Endothelial cell of umbilical vein (primary cell): ENCODE measurements around the gene ZPLD1. TPM values are rescaled to one million over a fixed set of nuclear protein-coding genes. Genes with fewer than 3 reads are reported as not detected.

Experiments used
- BruUV-seq: library from RNA; stranded (reverse); fragments of 400-500 nt; replicated peaks from 2 replicates; lab custom pipeline; 2021; lab: Mats Ljungman, UMichigan
- CTCF ChIA-PET: fragments of 300-600, 350-600 bp; sonication (Branson Sonifier 250); formaldehyde crosslinking; loops from one replicate; lab custom pipeline; 2021; ENCODE audit warnings: antibody characterized with exemption, inconsistent platforms; lab: Charles Lee
- POLR2A ChIA-PET: fragments of 300-600, 350-600 bp; sonication (Branson Sonifier 250); formaldehyde crosslinking; loops from one replicate; lab custom pipeline; 2021; ENCODE audit warnings: antibody characterized with exemption, inconsistent platforms; lab: Charles Lee
- DNase-seq: peaks from one replicate; pipeline ENCODE4 v3.0.0-alpha.2; 2011; ENCODE audit warnings: low read depth, low spot score
- FAIRE-seq: peaks from 2 replicates; lab custom pipeline; 2011; peaks lifted over from hg19 to GRCh38; lab: Jason Lieb, UNC
- H2AFZ ChIP-seq: 2 replicates; pipeline ENCODE4 v1.6.0; 2012; ENCODE audit warnings: low read depth, low read length, control low read depth, inconsistent platforms
- H3K27ac ChIP-seq: 2 replicates; pipeline ENCODE4 v1.5.1; 2011; ENCODE audit warnings: low read depth, mild to moderate bottlenecking, control low read depth, low read length, moderate library complexity; ENCODE audit not compliant: insufficient read depth
- H3K27me3 ChIP-seq, 2 experiments: 2 replicates each; pipeline versions ENCODE4 v1.6.0 to v1.6.1; 2011; ENCODE audit warnings: low read length in 2 of 2, mixed read lengths in 1 of 2; ENCODE audit not compliant: control insufficient read depth in 2 of 2, insufficient read depth in 2 of 2
- H3K36me3 ChIP-seq, 2 experiments: 2 replicates in 1 of 2; 3 replicates in 1 of 2; pipeline ENCODE4 v1.5.1; 2011; ENCODE audit warnings: low read length in 2 of 2, mild to moderate bottlenecking in 1 of 2, moderate library complexity in 1 of 2; ENCODE audit not compliant: control insufficient read depth in 2 of 2, insufficient read depth in 2 of 2; ENCODE audit errors: extremely low read depth in 1 of 2
- H3K4me1 ChIP-seq: 3 replicates; pipeline ENCODE4 v1.5.1; 2011; ENCODE audit warnings: mild to moderate bottlenecking, low read length; ENCODE audit not compliant: control insufficient read depth, insufficient read depth; ENCODE audit errors: extremely low read depth
- H3K4me2 ChIP-seq: 2 replicates; pipeline ENCODE4 v1.6.1; 2011; ENCODE audit warnings: low read length, control low read depth, mixed read lengths; ENCODE audit not compliant: insufficient read depth
- H3K4me3 ChIP-seq, 3 experiments: fragments of 200-600 bp in 1 of 3; sonication (generic), shearing (Covaris generic) in 1 of 3; replicated peaks in 1 of 3; 2 replicates each; pipeline ENCODE4 v1.5.1; 2011 to 2016; ENCODE audit warnings: control low read depth in 3 of 3, low read length in 3 of 3, mild to moderate bottlenecking in 2 of 3, inconsistent platforms in 1 of 3, low read depth in 1 of 3, moderate library complexity in 1 of 3; ENCODE audit not compliant: insufficient read depth in 1 of 3
- H3K79me2 ChIP-seq: 2 replicates; pipeline ENCODE4 v1.6.0; 2012; ENCODE audit warnings: low read length, inconsistent platforms; ENCODE audit not compliant: control insufficient read depth, insufficient read depth
- H3K9ac ChIP-seq: replicated peaks from 2 replicates; pipeline ENCODE3; 2011; ENCODE audit warnings: low read length, control low read depth; ENCODE audit not compliant: insufficient read depth; ENCODE audit errors: extremely low read depth
- H3K9me1 ChIP-seq: replicated peaks from 3 replicates; pipeline ENCODE4 v1.6.0; 2011; ENCODE audit warnings: mild to moderate bottlenecking, low read length; ENCODE audit not compliant: control insufficient read depth, insufficient read depth; ENCODE audit errors: extremely low read depth
- H3K9me3 ChIP-seq: replicated peaks from 2 replicates; pipeline ENCODE4 v1.5.1; 2012; ENCODE audit warnings: low read length, inconsistent platforms; ENCODE audit not compliant: control insufficient read depth, insufficient read depth
- H4K20me1 ChIP-seq: replicated peaks from 2 replicates; pipeline ENCODE3; 2011; ENCODE audit warnings: mild to moderate bottlenecking, low read length; ENCODE audit not compliant: control insufficient read depth, insufficient read depth; ENCODE audit errors: extremely low read depth
- CTCF ChIP-seq, 2 donors: IDR thresholded peaks; 1 replicate in 1 of 2; 2 replicates in 1 of 2; pipeline ENCODE4 v1.5.1; 2011; ENCODE audit warnings: low read length in 2 of 2, mild to moderate bottlenecking in 2 of 2, moderate library complexity in 2 of 2, control low read depth in 1 of 2, inconsistent platforms in 1 of 2, low read depth in 1 of 2; ENCODE audit not compliant: insufficient read depth in 1 of 2; ENCODE audit errors: extremely low read depth in 1 of 2
- EZH2 ChIP-seq: IDR thresholded peaks from 2 replicates; pipeline ENCODE4 v1.6.1; 2012; ENCODE audit warnings: borderline replicate concordance, low read depth, mild to moderate bottlenecking, moderate library complexity, low read length, inconsistent platforms; ENCODE audit not compliant: severe bottlenecking
- FOS ChIP-seq: IDR thresholded peaks from 2 replicates; pipeline ENCODE4 v1.6.1; 2011; ENCODE audit warnings: mild to moderate bottlenecking, low read length, moderate library complexity, borderline replicate concordance; ENCODE audit not compliant: insufficient read depth
- GATA2 ChIP-seq: IDR thresholded peaks from 2 replicates; pipeline ENCODE4 v1.7.0; 2011; ENCODE audit warnings: low read depth, mild to moderate bottlenecking, moderate library complexity, mixed read lengths, low read length; ENCODE audit not compliant: insufficient read length, insufficient read depth
- JUN ChIP-seq: IDR thresholded peaks from 2 replicates; pipeline ENCODE4 v1.6.1; 2011; ENCODE audit warnings: borderline replicate concordance, low read depth; ENCODE audit not compliant: insufficient read length, insufficient read depth
- MYC ChIP-seq: IDR thresholded peaks from one replicate; pipeline ENCODE4 v1.6.1; 2011; ENCODE audit warnings: mild to moderate bottlenecking, low read depth, low read length
- POLR2A ChIP-seq: IDR thresholded peaks from 2 replicates; pipeline ENCODE4 v1.6.1; 2012; ENCODE audit warnings: low read depth, mild to moderate bottlenecking, control low read depth, low read length
- POLR2AphosphoS5 ChIP-seq: IDR thresholded peaks from 2 replicates; pipeline ENCODE4 v1.6.1; 2012; ENCODE audit warnings: low read depth, mild to moderate bottlenecking, control low read depth, low read length, moderate library complexity; ENCODE audit not compliant: insufficient read depth
- dilution Hi-C: fragments of 300-500 bp; cut with MboI; formaldehyde crosslinking; loops from one replicate; pipeline ENCODE4 v1.15.0; 2019; ENCODE audit warnings: low sequenced_read_pairs; ENCODE audit not compliant: extremely low pct_ligation_motif_present
- intact Hi-C: fragments of 100-400 bp; cut with micrococcal nuclease; formaldehyde crosslinking; loops from one replicate; pipeline ENCODE4 v1.10.0; 2022
- polyA plus RNA-seq, 4 experiments: library from polyadenylated mRNA; depleted of rRNA in 3 of 4; stranded (reverse) in 3 of 4; unstranded in 1 of 4; fragments of >200 nt; gene quantifications; 2 replicates each; pipeline versions ENCODE4 v1.2.1 to v1.2.3, GENCODE V29; 2011 to 2012; ENCODE audit warnings: missing spikeins in 1 of 4
- total RNA-seq: library from RNA; stranded (reverse); gene quantifications from 2 replicates; pipeline ENCODE4 v1.2.3, GENCODE V29; 2021
- TF ChIP-seq, protein P1 (sequence below): IDR thresholded peaks from 2 replicates; pipeline ENCODE4 v1.6.1; 2011; ENCODE audit not compliant: insufficient read depth, insufficient read length

ZPLD1 gene
- total and polyA plus RNA-seq, 2 donors (not counting 3 experiments of a cell fraction or from before 2014, with no cell fraction given) = not detected

DNA sequence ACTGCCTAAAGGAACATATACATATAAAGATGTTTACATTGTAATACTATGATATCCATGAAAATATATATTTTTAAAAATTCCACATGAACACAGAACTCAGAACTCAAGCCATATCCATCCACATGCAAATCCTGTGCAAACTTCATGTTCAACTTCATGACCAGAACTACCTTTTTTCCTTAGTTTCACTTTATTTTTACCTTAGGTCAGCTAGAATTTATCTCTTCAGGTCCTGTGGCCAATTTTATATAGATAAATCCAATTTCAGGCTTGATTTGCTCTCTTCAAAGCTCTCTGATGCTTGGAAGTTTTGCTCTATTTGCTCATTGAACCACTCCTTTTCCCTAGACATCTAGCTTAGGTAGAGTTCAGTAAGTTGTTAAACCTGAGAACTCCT lies 38.8 kb downstream of the ZPLD1 start:
- H2AFZ ChIP-seq = no peak overlapping the region
- BruUV-seq = no TSS peak
- FAIRE-seq (no peak), DNase-seq (no peak)
- no peaks in the 10 kb centered on the region for H3K4me1 ChIP-seq
- H3K9ac ChIP-seq = no peak overlapping the region
- H3K4me3 ChIP-seq = no peak overlapping the region
- no peaks in the 10 kb centered on the region for H3K36me3 ChIP-seq
- dilution Hi-C loops (no loop called here), intact Hi-C loops (no loop called here)
- H3K4me2 ChIP-seq = no peak overlapping the region
- TF ChIP-seq GATA2 (no peak), JUN (no peak), CTCF (IDR thresholded peaks at IDR 0.05; ENCODE audit: extremely low read depth in 1 of 2, insufficient read depth in 1 of 2, low read depth in 1 of 2, low read length in 2 of 2) (no peak), POLR2AphosphoS5 (no peak), EZH2 (no peak), FOS (no peak), MYC (no peak), POLR2A (no peak)
- TF ChIP-seq, protein P1, sequence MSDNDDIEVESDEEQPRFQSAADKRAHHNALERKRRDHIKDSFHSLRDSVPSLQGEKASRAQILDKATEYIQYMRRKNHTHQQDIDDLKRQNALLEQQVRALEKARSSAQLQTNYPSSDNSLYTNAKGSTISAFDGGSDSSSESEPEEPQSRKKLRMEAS = no peak
- H3K9me3 ChIP-seq = no peaks in the 10 kb centered on the region
- H4K20me1 ChIP-seq = no peaks in the 10 kb centered on the region
- no peaks in the 10 kb centered on the region for H3K79me2 ChIP-seq
- POLR2A ChIA-PET = no interaction called here
- CTCF ChIA-PET = no interaction called here
- no peaks in the 10 kb centered on the region for H3K9me1 ChIP-seq
- H3K27me3 ChIP-seq = peaks cover 0 to 3% of the 10 kb centered on the region in 2 experiments
- no peak overlapping the region for H3K27ac ChIP-seq
